HG02588 (cell line): ENCODE measurements around the gene MDFI.

Experiments
- ATAC-seq: cut with Tn5 transposase; IDR thresholded peaks from one replicate; pipeline ENCODE4 v1.9.1; 2021; ENCODE audit warnings: mild to moderate bottlenecking, moderate library complexity; ENCODE audit not compliant: unreplicated experiment

MDFI gene, protein sequence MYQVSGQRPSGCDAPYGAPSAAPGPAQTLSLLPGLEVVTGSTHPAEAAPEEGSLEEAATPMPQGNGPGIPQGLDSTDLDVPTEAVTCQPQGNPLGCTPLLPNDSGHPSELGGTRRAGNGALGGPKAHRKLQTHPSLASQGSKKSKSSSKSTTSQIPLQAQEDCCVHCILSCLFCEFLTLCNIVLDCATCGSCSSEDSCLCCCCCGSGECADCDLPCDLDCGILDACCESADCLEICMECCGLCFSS

DNA sequence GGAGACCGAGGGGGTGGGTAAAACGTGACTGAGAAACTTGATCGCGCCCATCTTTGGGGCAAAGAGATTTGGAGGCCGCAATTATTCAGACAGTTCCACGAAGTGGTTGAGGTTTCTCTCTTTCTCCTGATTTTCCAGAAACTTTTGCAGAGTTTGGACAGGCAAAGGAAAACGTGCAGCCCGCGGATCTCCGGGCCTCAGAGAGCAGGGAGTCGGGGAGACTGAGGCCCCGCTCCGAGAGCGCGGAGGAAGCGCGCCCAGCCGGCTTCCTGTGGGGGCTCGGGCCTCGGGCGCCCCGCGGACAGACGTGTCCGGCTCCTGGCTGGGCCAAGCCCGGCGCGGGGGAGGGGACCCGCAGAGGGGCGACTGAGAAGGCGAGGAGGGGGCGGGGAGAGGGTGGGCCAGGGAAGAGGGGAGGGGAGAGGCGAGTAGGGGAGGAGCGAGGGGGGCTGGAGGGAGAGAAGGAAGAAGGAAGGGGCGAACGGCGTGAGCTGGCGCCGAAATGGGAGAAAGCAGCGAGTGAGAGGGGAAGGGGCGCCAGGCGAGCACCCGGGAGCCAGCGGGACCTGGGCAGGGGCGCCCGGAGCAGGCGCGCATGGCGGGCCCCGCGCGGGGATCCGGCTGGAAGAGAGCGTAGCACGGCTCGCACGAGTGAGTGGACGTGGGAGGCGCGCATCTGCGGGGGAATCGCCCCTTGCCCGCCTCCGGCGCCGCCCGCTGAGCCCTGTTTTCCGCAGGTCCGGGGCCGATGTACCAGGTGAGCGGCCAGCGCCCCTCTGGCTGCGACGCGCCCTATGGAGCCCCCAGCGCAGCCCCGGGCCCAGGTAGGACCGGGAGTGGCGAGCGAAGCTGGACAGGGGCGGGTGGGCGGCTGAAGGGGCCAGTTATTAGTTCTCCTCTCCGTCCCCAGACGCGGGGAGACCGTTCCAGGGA lies at the start of gene MDFI:
TSS of gene MDFI (plus strand) at position 467 of the 933 bp plus-strand sequence. CDS start at position 749, 282 bp downstream.
- ATAC-seq: no peak

DNA sequence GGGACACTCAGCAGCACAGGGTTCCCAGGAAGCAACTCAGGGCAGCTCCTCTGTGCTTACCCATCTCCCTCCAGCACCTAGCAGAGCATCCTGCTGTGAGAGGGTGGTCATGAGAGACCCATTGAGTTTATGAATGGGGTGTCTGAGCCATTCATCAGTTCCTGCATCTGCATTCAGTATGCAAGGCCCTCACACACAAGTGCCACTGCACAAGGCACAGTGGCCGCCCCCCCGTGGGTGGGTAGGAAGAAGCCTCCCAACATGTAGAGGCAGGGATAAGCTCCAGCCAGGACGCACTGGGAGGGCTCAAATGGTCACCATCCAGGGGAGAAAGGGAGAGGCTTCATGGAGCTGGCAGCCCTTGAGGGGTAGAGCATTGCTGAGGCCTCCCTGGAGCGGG lies 49.0 kb upstream of the MDFI start:
- no peak for ATAC-seq

DNA sequence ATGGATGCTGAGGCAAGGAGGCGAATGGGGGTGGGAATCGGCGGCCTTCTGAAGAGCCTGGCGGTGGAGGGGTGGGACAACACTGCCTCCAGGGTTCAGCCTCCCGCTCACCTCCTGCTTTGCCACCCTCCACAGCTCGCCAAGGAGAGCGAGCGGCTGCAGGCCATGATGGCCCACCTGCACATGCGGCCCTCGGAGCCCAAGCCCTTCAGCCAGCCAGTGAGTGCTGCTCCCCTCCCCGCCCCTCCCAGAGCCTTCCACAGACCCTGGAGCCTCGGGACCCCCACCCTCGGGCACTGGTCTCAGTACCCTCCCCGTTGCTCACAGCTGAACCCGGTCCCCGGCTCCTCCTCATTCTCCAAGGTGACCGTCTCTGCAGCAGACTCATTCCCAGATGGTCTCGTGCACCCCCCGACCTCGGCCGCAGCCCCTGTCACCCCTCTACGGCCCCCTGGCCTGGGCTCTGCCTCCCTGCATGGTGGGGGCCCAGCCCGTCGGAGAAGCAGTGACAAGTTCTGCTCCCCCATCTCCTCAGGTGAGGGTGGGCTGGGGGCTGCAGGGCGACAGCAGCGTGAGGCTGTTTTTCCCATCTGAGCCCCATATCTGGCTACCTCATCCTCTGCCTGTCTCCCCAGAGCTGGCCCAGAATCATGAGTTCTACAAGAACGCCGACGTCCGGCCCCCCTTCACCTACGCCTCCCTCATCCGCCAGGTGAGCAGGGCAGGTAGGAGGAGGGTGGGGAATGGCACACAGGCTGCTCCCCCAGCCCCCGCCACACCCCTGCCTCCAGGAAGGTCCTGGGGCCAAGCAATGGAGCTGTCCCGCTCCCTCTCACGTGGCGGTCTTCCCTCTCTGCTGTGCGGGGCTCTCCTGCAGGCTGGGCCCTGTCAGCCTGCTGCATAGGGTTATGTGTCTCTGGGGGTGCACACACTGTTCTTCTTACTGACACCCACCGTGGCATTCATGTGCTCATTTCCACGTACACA lies 48.3 kb upstream of the MDFI start:
- ATAC-seq: no peak

DNA sequence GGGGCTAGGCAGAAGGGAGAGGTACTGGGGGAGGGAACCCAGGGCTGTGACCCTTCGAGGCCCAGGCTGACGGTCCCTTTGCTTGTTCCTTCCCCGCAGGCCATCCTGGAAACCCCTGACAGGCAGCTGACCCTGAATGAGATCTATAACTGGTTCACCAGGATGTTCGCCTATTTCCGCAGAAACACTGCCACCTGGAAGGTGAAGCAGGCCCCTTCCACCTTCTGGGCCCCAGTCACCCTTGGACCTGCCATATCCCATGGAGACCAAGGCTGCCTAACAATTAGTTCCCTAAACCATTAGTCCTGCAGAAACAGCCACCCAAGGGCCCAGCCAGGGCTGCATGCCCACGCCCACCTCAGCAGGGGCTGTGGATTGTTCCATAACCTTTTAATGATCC lies 47.1 kb upstream of the MDFI start:
- no peak for ATAC-seq

DNA sequence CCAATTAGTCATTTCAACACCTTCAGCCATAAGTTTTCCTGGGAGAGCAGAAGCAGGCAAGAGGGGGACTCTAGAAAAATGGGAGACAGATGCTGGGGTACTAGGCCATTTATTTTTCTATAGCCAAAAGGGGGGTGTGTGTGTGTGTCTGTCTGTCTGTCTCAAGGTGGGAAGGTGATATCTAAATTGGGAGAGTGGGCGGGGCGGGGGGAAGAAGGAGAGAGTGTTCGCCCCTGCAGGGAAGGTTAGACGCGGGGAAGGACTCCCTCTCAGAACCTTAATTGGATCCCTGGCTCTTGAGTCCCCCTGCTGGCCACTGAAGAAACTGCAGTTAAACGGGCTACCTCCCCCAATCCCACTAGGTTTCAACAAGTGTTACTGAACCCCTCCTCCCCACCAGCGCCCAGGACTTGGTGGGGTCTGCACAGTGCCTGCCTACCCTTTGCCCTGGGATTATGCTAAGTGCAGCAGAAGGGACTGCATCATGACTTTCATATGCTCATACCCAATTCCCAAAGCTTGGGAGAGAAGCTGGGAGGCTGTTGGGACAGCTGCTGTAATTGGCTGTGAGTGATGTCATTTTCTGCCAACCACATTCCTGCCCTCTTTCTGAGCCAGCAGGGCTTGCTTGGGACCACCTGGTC lies 46.3 kb upstream of the MDFI start:
- ATAC-seq: no peak

DNA sequence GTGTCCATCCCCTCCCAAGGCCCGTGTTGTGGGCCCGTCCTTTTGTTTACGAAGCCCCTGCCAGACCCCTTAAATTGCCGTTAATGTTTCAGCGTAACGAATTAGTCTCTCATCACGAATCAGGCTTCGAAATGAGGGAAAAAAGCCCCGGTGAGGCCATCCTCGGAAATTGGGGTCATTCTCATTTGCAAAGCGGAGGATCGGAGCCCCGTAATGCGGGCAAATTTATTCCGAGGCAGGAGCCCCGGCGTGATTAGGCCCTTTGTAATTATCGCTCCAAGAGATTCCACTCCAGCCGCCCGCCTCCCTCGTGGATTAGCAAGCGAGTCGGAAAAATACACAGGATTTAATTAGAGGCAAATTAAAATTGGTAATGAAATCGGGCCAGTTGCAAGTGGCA lies 44.9 kb upstream of the MDFI start:
- no peak for ATAC-seq

DNA sequence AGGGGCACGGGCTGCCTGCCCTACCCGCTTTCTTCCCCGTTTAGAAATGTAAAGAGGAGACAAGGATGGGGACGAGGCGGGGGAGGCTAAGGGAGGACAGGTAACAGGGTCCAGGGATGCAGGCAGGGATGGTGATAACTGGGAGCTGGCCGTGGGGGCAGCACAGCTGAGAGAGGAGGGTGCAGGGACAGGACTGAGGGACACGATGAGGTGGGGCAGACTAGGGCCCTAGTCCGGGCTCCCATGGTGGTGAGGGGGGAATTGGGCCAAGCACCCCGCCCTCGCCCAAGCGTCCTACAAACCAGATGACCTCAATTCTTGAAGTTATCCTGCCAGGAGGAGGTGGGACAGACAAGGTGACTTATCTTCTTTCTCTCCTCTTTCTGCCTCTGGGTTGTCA lies 44.4 kb upstream of the MDFI start:
- no peak for ATAC-seq

DNA sequence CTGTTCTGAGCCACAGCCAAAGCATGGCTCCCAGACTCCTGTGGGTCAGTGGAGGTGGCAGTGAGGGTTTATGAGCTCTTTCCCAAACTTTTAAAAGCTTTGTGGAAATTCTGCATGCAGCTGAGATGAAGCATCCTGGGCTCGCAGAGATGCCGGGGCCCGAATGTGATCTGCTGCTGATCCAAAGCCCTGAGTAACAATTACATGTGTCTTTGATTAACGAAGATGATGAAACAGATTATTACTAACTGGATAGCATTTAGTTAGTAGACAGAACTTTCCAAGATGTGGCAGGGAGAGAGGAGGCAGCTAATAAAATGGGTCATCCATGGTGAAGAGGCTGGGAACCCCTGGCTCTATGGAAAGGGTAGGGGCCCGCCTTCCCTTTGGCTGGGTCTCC lies 43.9 kb upstream of the MDFI start:
- no peak for ATAC-seq

DNA sequence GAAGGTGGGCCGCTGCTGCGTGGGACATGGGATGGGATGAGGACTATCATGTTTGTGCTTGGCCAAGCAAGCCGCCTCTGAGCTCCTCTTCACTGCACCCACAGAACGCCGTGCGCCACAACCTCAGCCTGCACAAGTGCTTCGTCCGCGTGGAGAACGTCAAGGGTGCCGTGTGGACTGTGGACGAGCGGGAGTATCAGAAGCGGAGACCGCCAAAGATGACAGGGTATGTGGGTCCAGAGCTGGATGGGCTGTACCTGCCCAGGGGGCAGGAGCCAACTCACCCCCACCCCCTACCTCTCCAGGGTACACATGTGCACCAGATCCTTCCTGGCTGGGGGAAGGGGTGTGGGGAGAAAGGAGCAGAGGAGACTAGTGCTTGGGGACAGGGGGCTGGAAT lies 43.5 kb upstream of the MDFI start:
- ATAC-seq: no peak

DNA sequence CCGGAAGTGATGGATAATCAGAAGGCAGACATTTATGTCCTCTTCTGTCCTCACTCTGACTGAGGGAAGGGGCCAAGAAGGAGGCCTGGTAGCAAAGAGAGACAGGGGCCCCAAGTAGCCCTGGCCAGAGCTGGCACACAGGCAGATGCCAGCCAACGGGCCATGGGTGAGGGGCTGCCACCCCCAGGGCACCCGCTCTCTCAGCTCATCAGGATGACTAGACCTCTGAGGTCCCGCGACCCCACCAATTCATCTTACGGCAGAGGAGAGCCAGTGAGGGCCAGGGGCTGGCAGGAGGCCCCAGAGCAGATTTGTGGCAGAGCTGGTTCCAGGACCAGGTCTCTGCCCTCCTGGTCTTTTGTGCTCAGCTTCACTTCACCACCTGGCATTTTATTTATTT lies 43.1 kb upstream of the MDFI start:
- no peak for ATAC-seq

DNA sequence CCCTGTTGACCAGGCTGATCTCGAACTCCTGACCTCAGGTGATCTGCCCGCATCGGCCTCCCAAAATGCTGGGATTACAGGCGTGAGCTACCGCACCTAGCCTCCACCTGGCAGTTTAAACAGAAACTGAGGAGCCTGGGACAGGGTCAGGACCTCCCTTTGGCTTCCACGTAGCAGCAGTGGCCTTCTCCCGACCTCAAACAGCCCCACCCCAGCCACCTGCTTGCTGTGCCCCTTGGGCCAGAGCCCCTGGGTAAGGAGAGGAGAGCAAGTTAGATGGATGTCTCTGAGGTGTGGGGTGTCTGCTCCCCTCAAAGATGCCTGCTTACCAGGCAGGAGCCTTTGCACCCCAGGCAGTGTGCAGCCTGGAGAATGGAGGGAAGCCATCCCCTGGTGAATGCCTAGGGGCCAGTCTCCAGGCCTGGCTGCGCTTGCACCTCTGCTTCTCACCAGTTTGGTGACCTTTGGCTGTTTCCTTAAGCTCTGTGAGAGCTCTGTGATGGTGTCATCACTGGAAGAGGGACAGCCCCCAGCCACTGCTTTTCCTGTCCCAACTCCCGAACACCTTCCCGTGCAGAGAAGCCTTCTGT lies 42.1 kb upstream of the MDFI start:
- no peak for ATAC-seq

DNA sequence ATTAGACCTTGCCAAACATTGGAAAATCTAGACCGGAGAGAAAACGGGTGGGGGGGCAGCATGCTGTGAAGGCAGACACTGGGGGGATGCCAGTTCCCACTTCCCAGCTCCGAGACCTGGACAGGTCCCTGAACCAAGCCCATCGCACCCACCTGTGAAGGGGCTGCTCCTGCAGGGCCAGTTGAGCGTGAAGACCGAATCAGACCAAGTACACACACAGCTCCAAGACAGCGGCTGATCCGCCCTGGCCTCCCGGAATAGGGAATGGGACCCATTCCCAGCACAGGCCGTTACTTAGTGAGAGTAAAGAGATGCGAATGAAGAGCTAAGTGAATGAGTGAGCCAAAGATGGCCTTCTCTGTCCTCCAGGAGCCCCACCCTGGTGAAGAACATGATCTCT lies 41.5 kb upstream of the MDFI start:
- ATAC-seq: no peak

DNA sequence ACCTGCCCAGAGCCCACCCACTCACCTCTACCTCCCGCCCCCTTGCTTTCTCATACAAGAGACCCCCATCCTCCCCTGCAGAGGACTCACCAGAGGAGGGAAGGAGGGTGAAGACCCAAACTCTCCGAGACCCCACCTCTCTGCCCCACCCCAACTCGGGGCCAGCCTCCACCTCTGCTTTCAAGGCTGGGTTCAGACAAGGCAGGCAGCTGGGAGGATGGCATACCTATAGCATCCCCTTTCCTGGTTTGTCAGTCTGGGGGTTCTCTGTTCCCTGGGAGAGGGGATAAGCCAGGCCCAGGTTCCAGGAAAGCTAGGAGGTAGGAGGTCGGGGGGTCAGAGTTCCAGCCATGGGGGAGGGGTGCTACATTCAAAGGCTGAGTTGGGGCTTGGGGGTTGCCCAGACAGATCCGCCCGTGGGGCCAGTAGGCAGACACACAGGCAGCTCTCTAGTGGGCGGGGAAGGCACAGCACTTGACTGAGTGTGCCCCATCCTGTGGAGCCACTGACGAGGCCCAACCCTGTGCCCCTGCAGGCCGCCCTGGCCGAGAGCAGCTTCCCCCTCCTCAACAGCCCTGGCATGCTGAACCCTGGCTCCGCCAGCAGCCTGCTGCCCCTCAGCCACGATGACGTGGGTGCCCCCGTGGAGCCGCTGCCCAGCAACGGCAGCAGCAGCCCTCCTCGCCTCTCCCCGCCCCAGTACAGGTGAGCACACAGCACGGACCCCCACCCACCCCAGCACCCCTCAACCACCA lies 40.8 kb upstream of the MDFI start:
- no peak for ATAC-seq

DNA sequence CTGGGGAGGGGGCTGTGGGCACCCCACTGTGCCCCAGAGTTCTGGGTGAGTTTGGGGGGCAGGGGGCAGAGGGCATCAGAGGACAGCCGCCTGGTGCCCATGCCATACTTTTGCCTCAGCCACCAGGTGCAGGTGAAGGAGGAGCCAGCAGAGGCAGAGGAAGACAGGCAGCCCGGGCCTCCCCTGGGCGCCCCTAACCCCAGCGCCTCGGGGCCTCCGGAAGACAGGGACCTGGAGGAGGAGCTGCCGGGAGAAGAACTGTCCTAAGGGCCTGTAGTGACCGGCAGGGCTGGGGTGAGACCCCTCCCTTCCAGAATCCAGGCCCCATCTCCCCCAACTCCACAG lies 39.6 kb upstream of the MDFI start:
- no peak for ATAC-seq

DNA sequence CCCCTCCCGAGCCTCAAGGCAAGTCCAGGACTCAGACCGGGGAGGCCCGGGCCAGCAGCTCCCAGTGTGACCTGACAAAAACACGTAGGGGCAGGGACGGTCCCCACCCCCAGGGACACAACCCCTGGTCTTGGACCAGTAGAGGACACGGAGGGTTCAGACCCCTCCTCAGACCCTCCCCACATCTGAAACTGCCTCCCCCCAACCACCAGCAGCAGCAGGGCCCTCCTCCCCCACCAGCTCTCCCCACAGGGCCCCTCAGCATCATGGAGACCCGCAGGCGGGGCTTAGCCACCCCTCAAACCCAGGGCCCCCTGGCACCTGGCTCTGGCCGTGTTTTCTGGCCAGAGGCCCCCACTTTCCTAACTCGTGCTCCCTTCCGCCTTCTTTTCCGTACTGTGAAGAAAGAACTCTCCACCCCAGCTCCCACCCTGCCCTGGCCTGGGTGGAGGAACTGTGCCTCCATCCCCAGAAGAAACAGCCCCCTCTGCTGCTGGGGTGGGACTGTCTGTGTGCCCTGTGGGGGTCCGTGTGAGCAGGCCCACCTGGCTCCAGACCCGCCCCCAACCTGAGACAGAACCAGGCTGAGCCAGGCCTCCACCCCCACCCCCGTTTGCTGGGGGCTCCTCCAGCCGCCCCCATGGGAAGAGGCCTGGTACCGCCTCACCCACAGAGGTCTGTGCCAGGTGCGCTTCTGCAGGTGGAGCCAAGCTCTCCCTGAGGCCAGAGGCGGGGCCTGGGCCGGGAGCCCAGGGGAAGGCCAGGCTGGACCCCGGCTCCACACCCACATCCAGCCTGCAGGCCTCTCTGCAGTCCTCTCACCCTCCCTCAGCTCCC lies 39.0 kb upstream of the MDFI start:
- no peak for ATAC-seq

DNA sequence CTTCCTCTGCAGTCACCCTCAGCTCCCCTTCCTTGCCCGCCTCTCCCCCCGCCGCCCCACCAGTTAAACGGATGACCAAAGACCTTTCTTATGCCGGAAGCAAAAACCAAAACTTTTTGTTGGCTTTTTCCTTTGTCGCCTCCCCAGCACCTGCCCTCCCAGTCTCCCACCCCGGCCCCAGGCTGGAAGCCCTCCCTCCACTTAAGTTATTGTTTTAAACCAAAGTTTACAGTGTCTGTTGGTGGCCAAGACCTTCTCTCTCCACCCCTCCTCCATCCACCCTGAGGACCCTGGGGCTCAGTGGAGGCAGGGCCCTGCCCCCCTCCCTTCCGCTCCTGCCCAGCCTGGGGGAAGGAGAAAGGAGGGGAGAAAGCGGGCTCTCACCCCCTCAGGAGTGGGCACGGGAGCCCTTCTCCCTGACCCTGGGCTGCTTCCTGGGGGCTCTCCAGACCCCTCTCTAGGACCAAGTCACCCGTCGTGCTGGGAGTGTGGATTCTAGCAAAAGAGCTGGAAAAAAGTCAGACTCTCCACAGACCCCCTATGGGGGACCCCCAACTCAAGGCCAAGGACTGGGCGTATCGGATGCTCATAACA lies 38.3 kb upstream of the MDFI start:
- ATAC-seq: no peak

DNA sequence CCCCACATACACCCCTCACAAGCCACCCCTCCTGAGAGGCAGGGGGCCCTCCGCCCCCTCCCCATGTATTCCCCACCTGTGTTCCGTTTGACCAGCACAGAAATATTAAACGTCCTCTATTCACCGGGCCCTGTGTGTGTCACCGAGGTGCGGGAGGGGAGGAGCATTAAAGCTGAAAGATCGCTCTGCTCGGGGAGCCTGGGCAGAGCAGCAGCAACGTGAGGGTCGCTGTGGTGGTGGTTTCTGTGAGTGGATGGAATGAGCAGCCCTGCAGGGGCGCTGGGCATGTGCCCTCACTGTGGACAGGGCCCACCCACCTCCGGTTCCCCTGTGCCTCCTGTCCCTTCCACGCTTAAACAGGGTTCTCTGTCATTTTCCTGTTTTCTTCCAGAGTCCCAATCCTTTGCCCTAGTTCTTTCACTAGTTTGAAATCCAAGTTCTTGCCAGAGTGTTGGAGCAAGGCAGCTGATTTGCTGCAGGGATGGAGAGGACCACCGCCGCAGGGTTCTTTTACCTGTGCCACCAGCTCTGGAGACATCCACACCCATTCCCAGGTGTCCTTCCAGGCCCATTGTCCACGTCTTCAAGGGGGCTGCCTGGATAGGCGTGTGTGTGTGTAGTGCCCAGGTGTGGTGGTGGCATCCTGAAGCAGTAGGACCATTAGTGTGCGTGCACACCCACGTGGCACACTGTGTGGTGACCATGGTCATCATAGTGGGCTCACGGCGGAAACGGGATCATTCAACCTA lies 37.6 kb upstream of the MDFI start:
- ATAC-seq: no peak

DNA sequence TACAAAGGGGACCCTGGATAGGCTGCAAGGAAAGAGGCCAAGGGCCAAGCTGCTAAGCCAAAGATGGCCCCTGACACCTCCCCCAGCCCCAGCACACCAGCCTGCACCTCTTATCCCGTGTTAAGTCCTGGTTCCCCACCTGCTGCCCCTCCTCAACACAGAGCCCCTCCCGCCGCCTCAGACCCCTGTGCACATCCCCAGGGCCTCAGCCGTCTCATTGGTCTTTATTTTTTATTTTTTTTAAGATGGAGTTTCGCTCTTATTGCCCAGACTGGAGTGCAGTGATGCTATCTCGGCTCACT lies 37.1 kb upstream of the MDFI start:
- no peak for ATAC-seq
